Measurements from ENCODE around the gene SPIN1.
"Not testable (repeated sequence)": the region's sequence is repeated elsewhere in the genome, so short reads cannot be mapped to it uniquely, and the experiment has no call there.

Gene SPIN1

GRCh38 chr9:88370346-88370745 lies 17.9 kb upstream of the SPIN1 start:
- no peaks in the 10 kb centered on the region for H3K27me3 ChIP-seq (ENCODE audit: control insufficient read depth, insufficient read depth, low read length)
- H3K9me3 ChIP-seq (ENCODE audit: control insufficient read depth, low read depth, low read length), result no peaks in the 10 kb centered on the region
- no peak overlapping the region for H3K27ac ChIP-seq (ENCODE audit: low read length)
- no peaks in the 10 kb centered on the region for H3K4me1 ChIP-seq (ENCODE audit: control insufficient read depth, low read depth, low read length)
- H3K4me3 ChIP-seq (ENCODE audit: low read length), result no peak overlapping the region
- no peaks in the 10 kb centered on the region for H3K36me3 ChIP-seq (ENCODE audit: control insufficient read depth, low read depth, low read length)
- H3K9ac ChIP-seq (ENCODE audit: low read length), result no peak overlapping the region

- no peaks in the 10 kb centered on the region for H3K9me3 ChIP-seq (ENCODE audit: control insufficient read depth, low read depth, low read length)
- H3K4me3 ChIP-seq (ENCODE audit: low read length), result no peak overlapping the region
- no peak overlapping the region for H3K9ac ChIP-seq (ENCODE audit: low read length)
- no peaks in the 10 kb centered on the region for H3K4me1 ChIP-seq (ENCODE audit: control insufficient read depth, low read depth, low read length)
- no peak overlapping the region for H3K27ac ChIP-seq (ENCODE audit: low read length)
- H3K36me3 ChIP-seq (ENCODE audit: control insufficient read depth, low read depth, low read length), result no peaks in the 10 kb centered on the region
- H3K27me3 ChIP-seq (ENCODE audit: control insufficient read depth, insufficient read depth, low read length), result no peaks in the 10 kb centered on the region
These were observed 16.1 kb upstream of the SPIN1 start for GRCh38 chr9:88372103-88372654.

GRCh38 chr9:88373045-88373444 lies 15.2 kb upstream of the SPIN1 start:
- H3K9me3 ChIP-seq (ENCODE audit: control insufficient read depth, low read depth, low read length), result no peaks in the 10 kb centered on the region
- H3K9ac ChIP-seq (ENCODE audit: low read length), result no peak overlapping the region
- H3K27me3 ChIP-seq (ENCODE audit: control insufficient read depth, insufficient read depth, low read length), result no peaks in the 10 kb centered on the region
- no peak overlapping the region for H3K27ac ChIP-seq (ENCODE audit: low read length)
- no peaks in the 10 kb centered on the region for H3K4me1 ChIP-seq (ENCODE audit: control insufficient read depth, low read depth, low read length)
- H3K36me3 ChIP-seq (ENCODE audit: control insufficient read depth, low read depth, low read length), result no peaks in the 10 kb centered on the region
- H3K4me3 ChIP-seq (ENCODE audit: low read length), result no peak overlapping the region

DNA sequence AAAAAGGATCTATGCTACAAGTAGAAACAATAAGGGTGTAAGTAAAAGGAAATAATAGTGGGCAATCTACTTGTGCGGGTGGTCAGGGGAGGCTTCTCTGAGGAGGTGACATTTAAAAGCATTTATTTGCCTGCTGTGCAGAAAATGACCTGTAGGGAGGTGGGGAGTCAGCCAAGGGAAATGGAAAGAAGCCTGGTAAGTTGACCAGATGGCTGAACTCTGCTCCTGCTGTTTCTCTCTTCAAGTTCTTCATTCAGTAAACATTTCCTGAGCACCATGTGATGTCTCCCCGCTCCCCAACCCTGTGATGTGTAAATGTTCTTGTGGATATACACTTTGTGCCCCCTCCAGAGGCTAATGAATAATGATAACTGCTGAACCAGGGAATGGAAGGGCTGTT lies 9.9 kb upstream of the SPIN1 start:
- H3K27me3 ChIP-seq (ENCODE audit: control insufficient read depth, insufficient read depth, low read length), result no peaks in the 10 kb centered on the region
- H3K36me3 ChIP-seq (ENCODE audit: control insufficient read depth, low read depth, low read length), result no peaks in the 10 kb centered on the region
- peaks cover 14% of the 10 kb centered on the region for H3K4me1 ChIP-seq (ENCODE audit: control insufficient read depth, low read depth, low read length)
- H3K9ac ChIP-seq (ENCODE audit: low read length), result no peak overlapping the region
- H3K4me3 ChIP-seq (ENCODE audit: low read length), result no peak overlapping the region
- no peak overlapping the region for H3K27ac ChIP-seq (ENCODE audit: low read length)
- no peaks in the 10 kb centered on the region for H3K9me3 ChIP-seq (ENCODE audit: control insufficient read depth, low read depth, low read length)

DNA sequence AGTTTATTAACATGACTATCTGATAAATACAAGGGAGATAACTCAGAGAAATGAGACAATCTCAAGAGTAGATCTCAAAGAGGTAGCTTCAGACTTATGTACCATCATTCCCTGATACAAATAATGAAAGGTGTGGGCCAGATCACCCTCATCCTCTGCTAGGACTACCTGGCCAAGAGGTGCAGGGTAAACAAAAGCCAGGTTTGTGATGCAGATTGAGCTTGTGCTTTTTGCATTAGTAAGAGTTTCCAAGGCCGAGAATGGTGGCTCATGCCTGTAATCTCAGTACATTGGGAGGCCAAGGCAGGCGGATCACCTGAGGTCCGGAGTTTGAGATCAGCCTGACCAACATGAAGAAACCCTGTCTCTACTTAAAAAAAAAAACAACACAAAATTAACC lies 8.9 kb upstream of the SPIN1 start:
- no peak overlapping the region for H3K27ac ChIP-seq (ENCODE audit: low read length)
- H3K27me3 ChIP-seq (ENCODE audit: control insufficient read depth, insufficient read depth, low read length), result no peaks in the 10 kb centered on the region
- no peak overlapping the region for H3K9ac ChIP-seq (ENCODE audit: low read length)
- H3K4me1 ChIP-seq (ENCODE audit: control insufficient read depth, low read depth, low read length), result peaks cover 14% of the 10 kb centered on the region
- H3K4me3 ChIP-seq (ENCODE audit: low read length), result no peak overlapping the region
- no peaks in the 10 kb centered on the region for H3K36me3 ChIP-seq (ENCODE audit: control insufficient read depth, low read depth, low read length)
- H3K9me3 ChIP-seq (ENCODE audit: control insufficient read depth, low read depth, low read length), result no peaks in the 10 kb centered on the region

- Histone ChIP-seq H3K9me3 (ENCODE audit: control insufficient read depth, low read depth, low read length) (no peaks in the 10 kb centered on the region), H3K27ac (ENCODE audit: low read length) (no peak overlapping the region), H3K4me1 (ENCODE audit: control insufficient read depth, low read depth, low read length) (peaks cover 14% of the 10 kb centered on the region), H3K9ac (ENCODE audit: low read length) (no peak overlapping the region), H3K36me3 (ENCODE audit: control insufficient read depth, low read depth, low read length) (no peaks in the 10 kb centered on the region), H3K27me3 (ENCODE audit: control insufficient read depth, insufficient read depth, low read length) (no peaks in the 10 kb centered on the region), H3K4me3 (ENCODE audit: low read length) (no peak overlapping the region)
These were observed 8.1 kb upstream of the SPIN1 start for GRCh38 chr9:88380118-88380517.

- H3K27ac ChIP-seq (ENCODE audit: low read length); H3K4me3 ChIP-seq (ENCODE audit: low read length); H3K9ac ChIP-seq (ENCODE audit: low read length); H3K27me3 ChIP-seq (ENCODE audit: control insufficient read depth, insufficient read depth, low read length); H3K36me3 ChIP-seq (ENCODE audit: control insufficient read depth, low read depth, low read length); H3K9me3 ChIP-seq (ENCODE audit: control insufficient read depth, low read depth, low read length): not testable (repeated sequence)
- peaks cover 14% of the 10 kb centered on the region for H3K4me1 ChIP-seq (ENCODE audit: control insufficient read depth, low read depth, low read length)
These were observed 6.9 kb upstream of the SPIN1 start for GRCh38 chr9:88381322-88381721.

GRCh38 chr9:88383176-88383575 lies 5.1 kb upstream of the SPIN1 start:
- H3K4me3 ChIP-seq (ENCODE audit: low read length), result no peak overlapping the region

DNA sequence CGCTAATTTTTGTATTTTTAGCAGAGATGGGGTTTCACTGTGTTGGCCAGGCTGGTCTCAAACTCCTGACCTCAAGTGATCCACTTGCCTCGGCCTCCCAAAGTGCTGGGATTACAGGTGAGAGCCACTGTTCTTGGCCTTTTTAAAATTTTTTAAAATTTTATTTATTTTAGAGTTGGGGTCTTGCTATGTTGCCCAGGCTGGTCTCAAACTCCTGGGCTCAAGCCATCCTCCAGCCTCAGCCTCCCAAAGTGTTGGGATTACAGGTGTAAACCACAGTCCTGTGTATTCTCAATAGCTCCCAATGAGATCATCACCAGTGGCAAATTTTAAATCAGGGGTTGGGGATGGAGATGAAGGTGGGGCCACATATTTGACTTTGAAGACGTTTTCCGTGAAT lies 2.1 kb upstream of the SPIN1 start:
- not testable (repeated sequence) for H3K36me3 ChIP-seq (ENCODE audit: control insufficient read depth, low read depth, low read length); H3K9ac ChIP-seq (ENCODE audit: low read length); H3K4me3 ChIP-seq (ENCODE audit: low read length); H3K27ac ChIP-seq (ENCODE audit: low read length); H3K9me3 ChIP-seq (ENCODE audit: control insufficient read depth, low read depth, low read length); H3K27me3 ChIP-seq (ENCODE audit: control insufficient read depth, insufficient read depth, low read length)
- H3K4me1 ChIP-seq (ENCODE audit: control insufficient read depth, low read depth, low read length), result peaks cover 17% of the 10 kb centered on the region

More at GRCh38 chr9:88383176-88383575, 5.1 kb upstream of the SPIN1 start:
- Histone ChIP-seq H3K27me3 (ENCODE audit: control insufficient read depth, insufficient read depth, low read length) (peaks cover 10% of the 10 kb centered on the region), H3K4me1 (ENCODE audit: control insufficient read depth, low read depth, low read length) (peaks cover 17% of the 10 kb centered on the region), H3K9me3 (ENCODE audit: control insufficient read depth, low read depth, low read length) (no peaks in the 10 kb centered on the region), H3K9ac (ENCODE audit: low read length) (no peak overlapping the region), H3K36me3 (ENCODE audit: control insufficient read depth, low read depth, low read length) (no peaks in the 10 kb centered on the region), H3K27ac (ENCODE audit: low read length) (no peak overlapping the region)

DNA sequence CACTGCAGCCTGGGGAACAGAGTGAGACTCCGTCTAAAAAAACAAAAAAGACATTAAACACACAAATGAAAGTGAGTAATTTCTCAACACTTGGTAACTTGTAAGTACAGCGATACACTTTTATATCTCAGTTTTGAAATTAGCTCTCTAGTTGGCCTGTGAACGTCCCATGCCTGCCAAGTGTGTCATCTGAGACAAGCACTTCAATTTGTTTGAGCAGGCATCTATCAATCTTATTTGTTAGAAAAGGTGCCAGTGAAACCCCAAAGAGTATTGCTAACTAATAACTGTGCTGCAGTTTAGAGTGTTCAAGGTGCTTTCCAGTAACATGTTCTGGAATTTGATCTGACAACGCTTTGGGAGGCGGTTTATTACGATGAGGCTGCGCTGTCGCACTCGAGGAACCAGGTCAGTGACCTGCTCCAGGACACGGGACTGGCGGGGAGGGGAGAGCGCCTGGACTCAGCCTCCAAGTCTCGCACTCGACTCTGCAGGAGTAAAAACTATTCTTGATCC lies 1.1 kb upstream of the SPIN1 start:
- Histone ChIP-seq H3K27me3 (ENCODE audit: control insufficient read depth, insufficient read depth, low read length) (peaks cover 10% of the 10 kb centered on the region), H3K9me3 (ENCODE audit: control insufficient read depth, low read depth, low read length) (no peaks in the 10 kb centered on the region), H3K4me3 (ENCODE audit: low read length) (peak overlapping the region; percentile 88), H3K4me1 (ENCODE audit: control insufficient read depth, low read depth, low read length) (peaks cover 25% of the 10 kb centered on the region), H3K36me3 (ENCODE audit: control insufficient read depth, low read depth, low read length) (peaks cover 15% of the 10 kb centered on the region), H3K9ac (ENCODE audit: low read length) (peak overlapping the region; percentile 55), H3K27ac (ENCODE audit: low read length) (no peak overlapping the region)

- peak overlapping the region; percentile 88 for H3K4me3 ChIP-seq (ENCODE audit: low read length)
- H3K9me3 ChIP-seq (ENCODE audit: control insufficient read depth, low read depth, low read length), result no peaks in the 10 kb centered on the region
- H3K36me3 ChIP-seq (ENCODE audit: control insufficient read depth, low read depth, low read length), result peaks cover 15% of the 10 kb centered on the region
- H3K27me3 ChIP-seq (ENCODE audit: control insufficient read depth, insufficient read depth, low read length), result peaks cover 10% of the 10 kb centered on the region
- H3K9ac ChIP-seq (ENCODE audit: low read length), result peak overlapping the region; percentile 55
- no peak overlapping the region for H3K27ac ChIP-seq (ENCODE audit: low read length)
- peaks cover 31% of the 10 kb centered on the region for H3K4me1 ChIP-seq (ENCODE audit: control insufficient read depth, low read depth, low read length)
These were observed 567 bp upstream of the SPIN1 start for GRCh38 chr9:88387552-88388202.

Measured in iPS-18a (cell line).